ENCODE results near the gene DPH5.

DPH5 gene

GRCh38 chr1:100968621-100969020, 57.0 kb downstream of the DPH5 start:
- no peak for TF ChIP-seq FOXP2 (optimal IDR thresholded peaks at IDR 0.05; ENCODE audit: borderline replicate concordance, extremely low read depth, extremely low read length, insufficient read depth)
- TF ChIP-seq POLR2AphosphoS5 (IDR thresholded peaks at IDR 0.05; ENCODE audit: low read depth, low read length) = no peak
- no peak for TF ChIP-seq REST (IDR thresholded peaks at IDR 0.05; ENCODE audit: insufficient read depth in 1 of 2, low read depth in 2 of 2, low read length in 2 of 2)
- no peak for TF ChIP-seq SIN3A (IDR thresholded peaks at IDR 0.05; ENCODE audit: borderline replicate concordance, insufficient read depth, low read length)
- no peak for TF ChIP-seq TAF1 (IDR thresholded peaks at IDR 0.05; ENCODE audit: borderline replicate concordance, insufficient read depth, low read length)

DNA sequence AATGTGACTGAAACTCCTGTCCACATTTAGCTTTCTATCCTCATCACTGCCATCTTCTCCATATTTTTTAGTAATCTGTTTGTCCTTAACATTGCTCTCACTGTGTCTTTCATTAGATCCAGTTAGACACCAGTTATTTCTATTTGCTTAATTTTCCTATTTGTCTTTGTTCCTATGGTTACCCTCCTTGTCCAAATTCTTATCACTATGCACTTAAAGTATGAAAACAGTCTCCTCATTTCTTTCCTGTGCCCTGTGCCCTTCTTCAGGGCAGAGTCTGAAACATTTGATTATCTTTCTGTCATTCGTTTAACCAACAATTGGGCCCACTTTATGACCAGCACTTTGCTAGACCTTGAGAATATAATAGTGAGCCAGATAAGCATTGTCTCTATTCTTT, 65.5 kb downstream of the DPH5 start:
- TF ChIP-seq REST (IDR thresholded peaks at IDR 0.05; ENCODE audit: insufficient read depth in 1 of 2, low read depth in 2 of 2, low read length in 2 of 2) = no peak
- no peak for TF ChIP-seq FOXP2 (optimal IDR thresholded peaks at IDR 0.05; ENCODE audit: borderline replicate concordance, extremely low read depth, extremely low read length, insufficient read depth)
- no peak for TF ChIP-seq POLR2AphosphoS5 (IDR thresholded peaks at IDR 0.05; ENCODE audit: low read depth, low read length)
- TF ChIP-seq SIN3A (IDR thresholded peaks at IDR 0.05; ENCODE audit: borderline replicate concordance, insufficient read depth, low read length) = no peak
- TF ChIP-seq TAF1 (IDR thresholded peaks at IDR 0.05; ENCODE audit: borderline replicate concordance, insufficient read depth, low read length) = no peak

GRCh38 chr1:100959502-100960060, 66.0 kb downstream of the DPH5 start:
- TF ChIP-seq REST (IDR thresholded peaks at IDR 0.05; ENCODE audit: insufficient read depth in 1 of 2, low read depth in 2 of 2, low read length in 2 of 2) (no peak), POLR2AphosphoS5 (IDR thresholded peaks at IDR 0.05; ENCODE audit: low read depth, low read length) (no peak), SIN3A (IDR thresholded peaks at IDR 0.05; ENCODE audit: borderline replicate concordance, insufficient read depth, low read length) (no peak), FOXP2 (optimal IDR thresholded peaks at IDR 0.05; ENCODE audit: borderline replicate concordance, extremely low read depth, extremely low read length, insufficient read depth) (no peak), TAF1 (IDR thresholded peaks at IDR 0.05; ENCODE audit: borderline replicate concordance, insufficient read depth, low read length) (no peak)

DNA sequence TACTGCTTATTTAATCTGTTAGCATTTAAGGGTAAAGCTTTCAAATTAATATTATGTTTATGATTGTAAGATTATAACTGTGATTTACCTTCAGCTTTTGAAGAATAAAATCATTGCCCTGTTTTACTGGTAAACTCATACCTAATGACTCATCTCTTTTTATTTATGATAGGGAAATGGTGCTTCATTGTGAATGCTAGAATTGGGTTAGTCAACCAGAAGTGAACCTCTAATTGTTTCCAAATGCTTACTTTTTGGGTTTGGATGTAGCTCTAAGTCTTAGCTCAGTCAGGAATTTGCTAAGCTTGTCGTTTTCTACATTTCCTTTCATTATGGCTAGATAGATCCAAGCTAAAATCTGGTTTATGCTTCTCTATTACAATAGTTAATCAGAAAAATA, 70.3 kb downstream of the DPH5 start:
- TF ChIP-seq REST (IDR thresholded peaks at IDR 0.05; ENCODE audit: insufficient read depth in 1 of 2, low read depth in 2 of 2, low read length in 2 of 2) (no peak), POLR2AphosphoS5 (IDR thresholded peaks at IDR 0.05; ENCODE audit: low read depth, low read length) (no peak), TAF1 (IDR thresholded peaks at IDR 0.05; ENCODE audit: borderline replicate concordance, insufficient read depth, low read length) (no peak), FOXP2 (optimal IDR thresholded peaks at IDR 0.05; ENCODE audit: borderline replicate concordance, extremely low read depth, extremely low read length, insufficient read depth) (no peak), SIN3A (IDR thresholded peaks at IDR 0.05; ENCODE audit: borderline replicate concordance, insufficient read depth, low read length) (no peak)

Measured in PFSK-1 (cell line).